CD4-positive, alpha-beta T cell treated with Interleukin-1 beta for 1 hour (primary cell): Measurements from ENCODE around the gene FYN.

Experiments
- DNase-seq, 2 donors: peaks; one replicate each; pipeline ENCODE4 v3.0.0-alpha.2; 2020 to 2022

FYN gene

DNA sequence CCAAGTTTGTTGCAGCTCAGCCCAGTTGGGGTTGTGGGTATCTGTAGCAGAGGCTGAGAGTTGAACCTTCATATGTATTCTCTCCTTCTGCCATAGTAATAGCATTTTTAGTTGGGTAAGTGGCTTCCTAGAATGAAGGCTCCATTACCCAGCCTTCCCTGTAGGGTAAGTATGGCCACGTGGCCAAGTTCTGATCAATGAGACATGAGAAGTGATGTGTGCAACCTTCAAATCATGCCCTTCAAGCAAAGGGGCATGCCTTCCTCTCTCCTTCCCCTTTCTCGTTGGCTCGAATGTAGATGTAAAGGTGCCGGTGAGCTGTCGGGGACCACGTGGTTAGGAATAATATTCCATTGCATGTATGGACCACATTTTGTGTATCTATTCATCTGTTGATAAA lies 254.8 kb downstream of the FYN start:
- DNase-seq: no peak

DNA sequence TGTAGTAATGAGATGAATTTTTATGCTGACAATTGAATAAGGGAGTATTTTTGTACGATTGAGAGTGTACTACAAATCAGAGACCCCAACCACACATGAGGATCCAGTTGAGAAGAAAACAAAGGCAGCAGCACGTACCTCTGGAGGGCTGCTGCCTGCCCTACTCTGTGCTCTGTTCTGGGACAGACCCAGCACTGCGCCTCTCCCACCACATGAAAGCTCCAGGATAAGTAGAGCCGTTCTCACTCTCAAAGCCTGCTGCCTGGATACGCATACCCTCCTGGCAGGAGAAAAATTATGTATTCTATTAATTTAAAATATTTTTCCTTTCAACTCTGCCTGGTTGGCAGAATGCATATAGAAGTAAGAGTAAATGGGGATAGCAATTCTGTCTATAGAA lies 256.1 kb downstream of the FYN start:
- DNase-seq: no peak

DNA sequence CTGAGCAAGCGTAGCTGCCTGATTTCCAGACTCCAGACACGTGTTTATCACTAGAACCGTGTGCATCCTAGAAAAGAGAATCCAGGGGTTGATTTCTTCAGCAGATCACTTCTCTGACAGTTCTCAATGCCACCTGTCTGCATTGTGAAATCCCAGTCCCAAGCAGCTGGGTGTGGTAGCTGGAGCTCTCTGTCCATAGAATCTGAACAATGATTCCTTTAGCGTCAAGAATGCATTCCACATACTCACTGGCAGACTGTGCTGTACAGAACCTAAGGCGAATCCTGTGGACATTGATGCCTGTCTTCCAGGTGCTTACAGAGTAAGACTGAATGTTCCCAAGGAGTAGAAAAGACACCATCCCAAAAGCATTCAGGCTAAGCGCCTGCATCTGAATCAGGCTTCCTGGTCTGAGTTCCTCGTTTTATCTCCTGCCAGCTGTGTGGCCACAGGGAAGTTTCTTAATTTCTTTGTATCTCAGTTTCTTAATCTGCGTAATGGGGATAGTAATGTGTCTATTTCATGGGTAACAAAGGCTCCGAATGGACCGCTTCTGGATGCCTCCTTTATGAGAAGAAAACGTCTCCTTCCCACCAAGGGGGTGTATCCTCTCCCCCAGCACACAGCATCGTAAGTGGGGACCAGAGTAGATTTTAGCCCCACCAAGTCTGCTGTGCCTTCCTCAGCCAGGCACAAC lies 257.2 kb downstream of the FYN start:
- DNase-seq: no peak

DNA sequence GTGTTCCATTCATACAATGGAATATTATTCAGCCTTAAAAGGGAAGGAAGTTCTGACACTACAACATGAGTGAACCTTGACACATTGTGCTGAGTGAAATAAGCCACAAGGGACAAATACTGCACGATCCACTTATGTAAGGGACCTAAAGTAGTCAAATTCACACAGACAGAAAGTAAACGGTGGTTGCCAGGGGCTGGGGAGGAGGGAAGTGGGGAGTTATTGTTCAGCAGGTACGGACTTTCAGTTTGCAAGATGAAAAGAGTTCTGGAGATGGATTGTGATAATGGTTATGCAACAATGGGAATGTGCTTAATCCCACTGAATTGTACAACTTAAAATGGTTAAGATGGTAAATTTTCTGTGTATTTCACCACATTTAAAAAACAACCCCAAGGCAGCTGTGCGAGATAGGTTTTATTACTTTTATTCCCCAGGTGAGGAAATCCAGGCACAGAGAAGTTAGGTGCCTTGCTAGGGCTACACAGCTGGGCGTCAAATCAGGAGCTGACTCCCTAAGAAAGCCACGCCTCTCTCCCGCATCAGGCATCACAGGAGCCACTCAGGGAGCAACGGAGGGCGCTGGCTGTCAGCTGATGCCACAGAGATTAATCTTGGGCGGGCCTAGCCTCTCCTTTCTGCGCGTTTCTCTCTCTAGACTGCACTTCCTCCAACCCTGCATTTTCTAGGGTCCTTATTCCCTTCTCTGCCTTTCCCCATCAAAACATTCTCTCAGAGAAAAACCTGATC lies 258.2 kb downstream of the FYN start:
- no peak for DNase-seq

DNA sequence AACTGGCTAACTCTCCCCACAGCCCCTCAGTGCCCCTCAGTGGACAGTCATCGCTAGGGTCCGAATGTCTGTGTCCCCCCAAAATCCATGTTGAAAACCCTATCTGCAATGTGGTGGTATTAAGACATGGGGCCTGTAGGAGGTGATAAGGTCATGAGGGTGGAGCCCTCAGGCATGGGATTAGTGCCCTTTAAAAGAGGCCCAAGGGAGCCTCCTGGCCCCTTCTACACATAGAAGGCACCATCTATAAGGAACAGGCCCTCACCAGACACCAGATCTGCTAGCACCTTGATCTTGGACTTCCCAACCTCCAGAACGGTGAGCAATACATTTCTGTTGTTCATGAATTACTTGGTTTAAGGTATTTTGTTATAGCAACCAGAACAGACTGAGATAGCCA lies 260.9 kb downstream of the FYN start:
- no peak for DNase-seq

DNA sequence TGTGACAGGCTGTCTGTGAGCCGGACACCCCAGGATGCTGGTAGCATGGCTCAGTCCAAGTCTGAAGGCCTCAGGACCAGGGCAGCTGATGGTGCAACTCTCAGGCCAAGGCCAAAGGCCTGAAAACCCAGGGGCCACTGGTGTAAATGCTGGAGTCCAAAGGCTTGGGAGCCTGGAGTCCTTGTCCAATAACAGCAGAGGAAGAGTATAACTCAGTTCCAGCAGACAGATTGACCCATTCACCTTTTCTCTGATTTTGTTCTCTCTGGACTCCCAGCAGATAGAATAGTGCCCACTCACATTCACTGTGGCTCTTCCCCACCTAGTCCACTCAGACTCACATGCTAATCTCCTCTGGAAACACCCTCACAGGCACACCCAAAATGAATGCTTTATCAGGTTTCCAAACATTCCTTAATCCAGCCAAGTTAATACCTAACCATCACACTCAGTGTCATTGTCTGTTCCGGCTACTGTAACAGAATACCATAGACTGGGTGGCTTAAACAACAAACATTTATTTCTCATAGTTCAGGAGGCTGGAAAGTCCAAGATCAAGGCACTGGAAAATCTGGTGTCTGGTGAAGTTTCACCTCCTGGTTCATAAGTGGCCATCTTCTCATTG lies 262.6 kb downstream of the FYN start:
- DNase-seq: no peak
